Endometrial microvascular endothelial cells (primary cell): ENCODE measurements around the gene FAM219A. TPM values are rescaled to one million over a fixed set of nuclear protein-coding genes. Genes with fewer than 3 reads are reported as not detected.

ENCODE experiments used
- in situ Hi-C: cut with HindIII; loops from 2 replicates; pipeline ENCODE4 v1.10.0; 2017; ENCODE audit warnings: low sequenced_read_pairs, low pct_unique_long_range_greater_than_20kb; ENCODE audit errors: inconsistent ontology term
- total RNA-seq: library from RNA; depleted of rRNA; stranded (reverse); fragments of >200 nt; gene quantifications from one replicate; pipeline ENCODE4 v1.2.3, GENCODE V29; 2015; ENCODE audit errors: inconsistent ontology term

The FAM219A gene
- total RNA-seq, 1 donor from 2014 or later: 22.7 TPM

GRCh38 chr9:34417734-34418133 lies 40.6 kb downstream of the FAM219A start:
- in situ Hi-C loops: no loop called here

- in situ Hi-C loops: no loop called here
Measured at GRCh38 chr9:34413231-34413852, 45.0 kb downstream of the FAM219A start.

GRCh38 chr9:34412336-34412735 lies 46.0 kb downstream of the FAM219A start:
- in situ Hi-C loops: no loop called here

GRCh38 chr9:34409154-34409553 lies 49.2 kb downstream of the FAM219A start:
- in situ Hi-C loops: no loop called here

GRCh38 chr9:34408173-34408572 lies 50.2 kb downstream of the FAM219A start:
- in situ Hi-C loops: no loop called here

- in situ Hi-C loops: no loop called here
Measured at GRCh38 chr9:34406219-34406618, 52.2 kb downstream of the FAM219A start.

- in situ Hi-C loops: no loop called here
Measured at GRCh38 chr9:34405719-34406118, 52.7 kb downstream of the FAM219A start.

GRCh38 chr9:34403554-34404380 lies 54.6 kb downstream of the FAM219A start:
- in situ Hi-C loops: no loop called here

- in situ Hi-C loops: no loop called here
Measured at GRCh38 chr9:34400686-34401602, 57.4 kb downstream of the FAM219A start.

GRCh38 chr9:34400275-34400674 lies 58.1 kb downstream of the FAM219A start:
- in situ Hi-C loops: no loop called here

GRCh38 chr9:34399729-34400128 lies 58.6 kb downstream of the FAM219A start:
- in situ Hi-C loops: no loop called here

GRCh38 chr9:34398875-34399274 lies 59.5 kb downstream of the FAM219A start:
- in situ Hi-C loops: no loop called here

GRCh38 chr9:34396276-34397214 lies 61.8 kb downstream of the FAM219A start:
- in situ Hi-C loops: no loop called here

GRCh38 chr9:34392511-34392910 lies 65.9 kb downstream of the FAM219A start:
- in situ Hi-C loops: no loop called here

GRCh38 chr9:34387239-34387638 lies 71.1 kb downstream of the FAM219A start:
- in situ Hi-C loops: no loop called here

- in situ Hi-C loops: no loop called here
Measured at GRCh38 chr9:34386656-34387055, 71.7 kb downstream of the FAM219A start.

- in situ Hi-C loops: no loop called here
Measured at GRCh38 chr9:34385561-34386230, 72.7 kb downstream of the FAM219A start.
